ENCODE data around the gene CTLA4. TPM values are rescaled to one million over a fixed set of nuclear protein-coding genes. Genes with fewer than 3 reads are reported as not detected.

CTLA4 gene
- total and polyA plus RNA-seq, 10 of the 15 experiments (the other 5 are each of a cell fraction or from before 2014, with no cell fraction given): not detected

GRCh38 chr2:203849010-203849409 is 18.6 kb upstream of the CTLA4 start:
- H2AFZ ChIP-seq (ENCODE audit: control insufficient read depth, low read depth, low read length): no peak overlapping the region
- no peak for TF ChIP-seq RAD21 (IDR thresholded peaks at IDR 0.05; ENCODE audit: insufficient read depth, low read depth, low read length)
- TF ChIP-seq BCLAF1 (IDR thresholded peaks at IDR 0.05): no peak
- TF ChIP-seq ZBED1 (IDR thresholded peaks at IDR 0.05; ENCODE audit: borderline replicate concordance): no peak
- TF ChIP-seq ZSCAN29 (IDR thresholded peaks at IDR 0.05): no peak
- TF ChIP-seq SMAD1 (IDR thresholded peaks at IDR 0.05; ENCODE audit: low read depth, partially characterized antibody): no peak
- H3K4me1 ChIP-seq (ENCODE audit: control insufficient read depth, insufficient read depth, low read length): no peaks in the 10 kb centered on the region
- ChIA-PET CTCF (no interaction called here), POLR2A (no interaction called here), RAD21 (ENCODE audit: unreplicated experiment) (no interaction called here), SMC1A (ENCODE audit: uncharacterized antibody, unreplicated experiment) (no interaction called here)
- no peaks in the 10 kb centered on the region for H3K79me2 ChIP-seq (ENCODE audit: control insufficient read depth, insufficient read depth, low read length)
- no peaks in the 10 kb centered on the region for H3K36me3 ChIP-seq (ENCODE audit: control insufficient read depth in 2 of 2, insufficient read depth in 2 of 2, low read length in 1 of 2)
- in situ Hi-C loops (cut with MboI): no loop called here
- no TSS peak for BruUV-seq (replicated peaks)
- no peak for ATAC-seq
- H4K20me1 ChIP-seq (ENCODE audit: control insufficient read depth, insufficient read depth): no peaks in the 10 kb centered on the region
- intact Hi-C loops (cut with micrococcal nuclease; ENCODE audit: unreplicated experiment): no loop called here
- 0% methylated on average over 2 of the region's 2 CpGs for WGBS (ENCODE audit: insufficient coverage, insufficient replicate concordance, low lambda C conversion rate, missing lambda C conversion rate)
- H3K27ac ChIP-seq (ENCODE audit: control insufficient read depth, insufficient read depth): no peak overlapping the region
- FAIRE-seq: no peak
- no peak overlapping the region for H3K4me2 ChIP-seq (ENCODE audit: control insufficient read depth, insufficient read depth)
- no peak overlapping the region for H3K9ac ChIP-seq (ENCODE audit: control insufficient read depth, insufficient read depth, low read length)
- no peak for DNase-seq (ENCODE audit: low read depth, low spot score)
- peaks cover 0 to 2% of the 10 kb centered on the region in 2 experiments; a peak in 2 of 4 replicates for H3K27me3 ChIP-seq (replicated peaks in 1 of 2; ENCODE audit: control insufficient read depth in 2 of 2, insufficient read depth in 2 of 2, low read length in 1 of 2)
- H3K4me3 ChIP-seq: no peak overlapping the region
- H3K9me3 ChIP-seq (replicated peaks; ENCODE audit: control insufficient read depth, insufficient read depth, low read length): no peaks in the 10 kb centered on the region

- intact Hi-C loops (cut with micrococcal nuclease; ENCODE audit: unreplicated experiment) (no loop called here), in situ Hi-C loops (cut with MboI) (no loop called here)
- H2AFZ ChIP-seq (ENCODE audit: control insufficient read depth, low read depth, low read length): no peak overlapping the region
- ChIA-PET RAD21 (ENCODE audit: unreplicated experiment) (no interaction called here), POLR2A (no interaction called here), SMC1A (ENCODE audit: uncharacterized antibody, unreplicated experiment) (no interaction called here), CTCF (no interaction called here)
- FAIRE-seq (no peak), DNase-seq (ENCODE audit: low read depth, low spot score) (no peak), ATAC-seq (no peak)
- no peaks in the 10 kb centered on the region for H3K79me2 ChIP-seq (ENCODE audit: control insufficient read depth, insufficient read depth, low read length)
- H3K9me3 ChIP-seq (replicated peaks; ENCODE audit: control insufficient read depth, insufficient read depth, low read length): no peaks in the 10 kb centered on the region
- H3K9ac ChIP-seq (ENCODE audit: control insufficient read depth, insufficient read depth, low read length): no peak overlapping the region
- H3K27ac ChIP-seq (ENCODE audit: control insufficient read depth, insufficient read depth): no peak overlapping the region
- no peaks in the 10 kb centered on the region for H3K36me3 ChIP-seq (ENCODE audit: control insufficient read depth in 2 of 2, insufficient read depth in 2 of 2, low read length in 1 of 2)
- 20% methylated on average over 2 of the region's 2 CpGs for WGBS (ENCODE audit: insufficient coverage, insufficient replicate concordance, low lambda C conversion rate, missing lambda C conversion rate)
- H3K4me3 ChIP-seq: no peak overlapping the region
- BruUV-seq (replicated peaks): no TSS peak
- H3K27me3 ChIP-seq (replicated peaks in 1 of 2; ENCODE audit: control insufficient read depth in 2 of 2, insufficient read depth in 2 of 2, low read length in 1 of 2): peaks cover 0 to 2% of the 10 kb centered on the region in 2 experiments; a peak in 2 of 4 replicates
- no peak for TF ChIP-seq POLR2AphosphoS2 (IDR thresholded peaks at IDR 0.05; ENCODE audit: low read depth, low read length)
- TF ChIP-seq, protein P1, sequence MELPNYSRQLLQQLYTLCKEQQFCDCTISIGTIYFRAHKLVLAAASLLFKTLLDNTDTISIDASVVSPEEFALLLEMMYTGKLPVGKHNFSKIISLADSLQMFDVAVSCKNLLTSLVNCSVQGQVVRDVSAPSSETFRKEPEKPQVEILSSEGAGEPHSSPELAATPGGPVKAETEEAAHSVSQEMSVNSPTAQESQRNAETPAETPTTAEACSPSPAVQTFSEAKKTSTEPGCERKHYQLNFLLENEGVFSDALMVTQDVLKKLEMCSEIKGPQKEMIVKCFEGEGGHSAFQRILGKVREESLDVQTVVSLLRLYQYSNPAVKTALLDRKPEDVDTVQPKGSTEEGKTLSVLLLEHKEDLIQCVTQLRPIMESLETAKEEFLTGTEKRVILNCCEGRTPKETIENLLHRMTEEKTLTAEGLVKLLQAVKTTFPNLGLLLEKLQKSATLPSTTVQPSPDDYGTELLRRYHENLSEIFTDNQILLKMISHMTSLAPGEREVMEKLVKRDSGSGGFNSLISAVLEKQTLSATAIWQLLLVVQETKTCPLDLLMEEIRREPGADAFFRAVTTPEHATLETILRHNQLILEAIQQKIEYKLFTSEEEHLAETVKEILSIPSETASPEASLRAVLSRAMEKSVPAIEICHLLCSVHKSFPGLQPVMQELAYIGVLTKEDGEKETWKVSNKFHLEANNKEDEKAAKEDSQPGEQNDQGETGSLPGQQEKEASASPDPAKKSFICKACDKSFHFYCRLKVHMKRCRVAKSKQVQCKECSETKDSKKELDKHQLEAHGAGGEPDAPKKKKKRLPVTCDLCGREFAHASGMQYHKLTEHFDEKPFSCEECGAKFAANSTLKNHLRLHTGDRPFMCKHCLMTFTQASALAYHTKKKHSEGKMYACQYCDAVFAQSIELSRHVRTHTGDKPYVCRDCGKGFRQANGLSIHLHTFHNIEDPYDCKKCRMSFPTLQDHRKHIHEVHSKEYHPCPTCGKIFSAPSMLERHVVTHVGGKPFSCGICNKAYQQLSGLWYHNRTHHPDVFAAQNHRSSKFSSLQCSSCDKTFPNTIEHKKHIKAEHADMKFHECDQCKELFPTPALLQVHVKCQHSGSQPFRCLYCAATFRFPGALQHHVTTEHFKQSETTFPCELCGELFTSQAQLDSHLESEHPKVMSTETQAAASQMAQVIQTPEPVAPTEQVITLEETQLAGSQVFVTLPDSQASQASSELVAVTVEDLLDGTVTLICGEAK (IDR thresholded peaks at IDR 0.05; ENCODE audit: borderline replicate concordance): no peak
- no peak for TF ChIP-seq HCFC1 (IDR thresholded peaks at IDR 0.05; ENCODE audit: low read length)
- no peak for TF ChIP-seq IKZF1 (conservative IDR thresholded peaks at IDR 0.05)
- H3K4me2 ChIP-seq (ENCODE audit: control insufficient read depth, insufficient read depth): no peak overlapping the region
- H3K4me1 ChIP-seq (ENCODE audit: control insufficient read depth, insufficient read depth, low read length): no peaks in the 10 kb centered on the region
- no peaks in the 10 kb centered on the region for H4K20me1 ChIP-seq (ENCODE audit: control insufficient read depth, insufficient read depth)
Measured at GRCh38 chr2:203852760-203853159, 14.8 kb upstream of the CTLA4 start.
